HG03378 (cell line): ENCODE data around the gene UGP2.

Experiments
- ATAC-seq: cut with Tn5 transposase; IDR thresholded peaks from one replicate; pipeline ENCODE4 v1.9.1; 2021; ENCODE audit warnings: mild to moderate bottlenecking, moderate library complexity; ENCODE audit not compliant: unreplicated experiment

Gene UGP2

DNA sequence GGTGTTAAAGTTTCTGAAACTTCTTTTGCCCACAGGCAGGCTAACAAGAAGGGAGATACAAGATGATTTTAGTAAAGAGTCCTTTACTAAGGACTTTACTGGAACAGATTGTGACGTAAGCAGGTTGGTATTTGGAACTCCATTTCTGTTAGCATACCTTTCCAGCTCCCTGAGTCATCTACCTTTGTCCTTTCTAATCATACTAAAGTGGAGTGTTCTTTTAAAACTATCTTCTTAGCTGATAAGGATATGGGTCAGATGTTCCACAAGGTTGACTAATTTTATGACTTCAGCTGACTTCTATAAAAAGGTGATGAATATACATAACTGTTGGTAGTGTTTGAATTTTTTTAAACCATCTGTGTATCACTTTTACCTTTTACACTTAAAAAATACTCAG lies 21.1 kb downstream of the UGP2 start:
- no peak for ATAC-seq

GRCh38 chr2:63863707-63864106 lies 22.0 kb downstream of the UGP2 start:
- ATAC-seq, result no peak

DNA sequence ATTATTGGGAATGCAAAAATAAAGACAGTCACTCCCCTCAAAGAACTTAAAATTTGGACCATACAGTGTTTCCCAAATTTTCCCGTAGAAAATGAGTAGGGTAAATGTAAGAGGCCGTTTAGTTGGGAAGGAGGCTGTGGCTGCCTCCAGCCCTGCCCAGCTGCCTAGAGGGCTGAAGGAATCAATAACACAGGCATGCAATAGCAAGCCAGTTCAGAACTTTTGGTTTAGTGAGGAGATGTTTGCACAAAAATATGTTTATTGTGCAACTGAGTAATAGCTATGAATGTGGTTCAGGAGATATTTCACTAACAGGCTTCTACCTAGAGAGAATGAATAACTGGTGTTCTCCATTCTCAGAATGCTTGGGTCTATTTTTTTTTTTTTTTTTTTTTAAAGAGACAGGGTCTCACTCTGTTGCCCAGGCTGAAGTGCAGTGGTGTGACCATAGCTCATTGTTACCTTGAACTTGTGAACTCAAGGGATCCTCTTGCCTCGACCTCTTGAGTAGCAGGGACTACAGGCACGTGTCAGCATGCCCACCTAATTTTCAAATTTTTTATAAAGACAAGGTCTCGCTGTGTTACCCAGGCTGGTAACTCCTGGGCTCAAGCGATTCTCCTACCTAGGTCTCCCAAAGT lies 23.6 kb downstream of the UGP2 start:
- no peak for ATAC-seq

- ATAC-seq, result peak; percentile 56
These were observed 24.5 kb downstream of the UGP2 start for GRCh38 chr2:63866009-63866709.

- ATAC-seq, result no peak
These were observed 29.0 kb downstream of the UGP2 start for GRCh38 chr2:63870679-63871078.

DNA sequence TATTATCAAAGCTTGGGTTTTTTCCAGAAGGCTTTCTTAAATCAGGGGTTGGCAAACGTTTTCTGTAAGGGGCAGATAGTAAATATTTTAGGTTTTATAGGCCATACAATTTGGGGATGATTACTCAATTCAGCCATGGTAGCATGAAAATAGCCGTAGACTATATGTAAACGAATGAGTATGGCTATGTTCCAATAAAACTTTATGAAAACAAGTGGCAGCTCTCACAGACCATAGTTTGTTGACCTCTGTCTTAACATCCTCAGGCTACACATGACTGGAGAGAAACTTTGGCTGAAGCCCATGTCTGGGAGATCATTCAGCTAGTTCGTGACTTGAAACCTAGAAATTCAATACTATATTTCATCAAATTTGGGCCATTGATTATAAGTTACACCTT lies 30.2 kb downstream of the UGP2 start:
- ATAC-seq, result no peak

- ATAC-seq, result no peak
These were observed 31.1 kb downstream of the UGP2 start for GRCh38 chr2:63872571-63873328.

DNA sequence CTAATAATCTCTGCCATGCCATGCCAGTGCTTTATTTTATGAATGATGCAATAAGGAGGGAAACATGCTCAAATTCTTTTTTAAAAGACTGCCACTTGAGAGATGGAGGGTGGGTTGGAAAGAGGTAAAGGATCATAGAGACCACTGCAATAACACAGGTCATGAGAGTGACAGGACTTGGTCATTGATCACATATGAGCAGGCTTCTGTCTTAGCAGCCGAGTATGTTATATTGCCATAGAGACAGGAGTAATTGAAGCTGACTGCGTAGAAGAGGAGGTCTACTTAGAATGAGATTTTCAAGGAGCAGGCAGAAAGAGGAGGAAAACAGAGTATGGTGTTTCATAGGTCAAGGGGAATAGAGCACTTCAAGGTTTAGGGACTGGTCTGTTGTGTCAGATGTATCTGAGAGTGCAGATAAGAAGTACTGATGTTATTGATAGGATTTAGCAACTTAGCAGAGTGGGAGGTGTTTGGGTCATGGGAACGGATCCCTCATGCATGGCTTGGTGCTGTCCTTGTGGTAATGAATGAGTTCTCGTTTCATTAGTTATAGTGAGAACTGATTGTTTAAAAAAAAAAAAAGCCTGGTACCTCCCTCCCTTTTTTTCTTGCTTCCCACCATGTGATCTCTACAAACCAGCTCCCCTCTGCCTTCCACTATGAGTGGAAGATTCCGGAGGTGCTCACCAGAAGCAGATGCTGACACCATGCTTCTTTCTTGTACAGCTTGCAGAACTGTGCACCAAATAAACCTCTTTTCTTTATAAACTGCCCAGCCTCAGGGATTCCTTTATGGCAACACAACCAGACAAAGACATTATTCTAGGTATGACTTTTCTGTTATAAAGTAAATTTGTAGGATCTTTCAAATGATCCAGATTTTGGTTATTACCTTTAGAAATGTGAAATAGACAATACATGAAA lies 32.8 kb downstream of the UGP2 start:
- ATAC-seq, result no peak

GRCh38 chr2:63875131-63875527 lies 33.4 kb downstream of the UGP2 start:
- no peak for ATAC-seq

GRCh38 chr2:63875559-63876245 lies 34.0 kb downstream of the UGP2 start:
- no peak for ATAC-seq

DNA sequence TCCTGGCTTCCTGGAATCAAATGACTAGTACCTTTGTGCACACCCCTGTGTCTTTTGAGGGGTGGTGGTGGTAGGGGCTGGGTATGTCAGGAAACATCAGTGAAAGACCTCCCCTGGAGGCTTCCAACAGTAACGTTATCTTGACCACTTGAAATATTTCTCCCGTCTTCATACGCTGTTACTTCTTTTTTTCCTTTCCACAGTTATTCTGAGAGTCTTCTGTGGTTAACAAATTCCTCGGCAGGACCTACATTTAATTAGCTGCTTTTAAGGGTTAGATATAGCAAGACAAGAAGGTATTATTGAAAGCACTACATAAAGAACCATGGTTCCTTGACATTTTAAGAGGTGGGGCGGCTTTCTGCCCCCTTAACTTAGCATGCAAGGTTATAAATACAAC lies 34.6 kb downstream of the UGP2 start:
- ATAC-seq, result no peak

GRCh38 chr2:63878486-63878885 lies 36.8 kb downstream of the UGP2 start:
- no peak for ATAC-seq

GRCh38 chr2:63879876-63880433 lies 38.3 kb downstream of the UGP2 start:
- no peak for ATAC-seq

DNA sequence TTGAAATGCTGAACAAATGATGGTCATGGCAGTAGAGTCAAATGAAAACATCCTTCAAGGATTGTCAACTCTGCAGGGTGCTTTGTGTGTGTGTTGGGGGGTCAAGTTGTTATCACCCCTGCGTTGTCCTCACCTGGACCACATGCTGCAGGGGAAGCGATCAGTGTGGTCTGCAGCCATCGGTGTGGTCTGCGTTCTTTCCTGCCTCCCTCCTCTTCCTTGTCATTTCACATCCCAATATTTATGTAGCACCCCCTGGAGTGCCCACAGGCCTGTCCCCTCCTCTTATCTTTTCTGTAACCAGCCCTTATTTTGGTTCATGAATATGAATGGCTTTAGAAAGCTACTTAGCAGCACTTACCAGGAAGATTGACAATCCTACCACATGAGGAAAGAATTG lies 38.9 kb downstream of the UGP2 start:
- no peak for ATAC-seq

- ATAC-seq, result no peak
These were observed 39.5 kb downstream of the UGP2 start for GRCh38 chr2:63881205-63881604.

DNA sequence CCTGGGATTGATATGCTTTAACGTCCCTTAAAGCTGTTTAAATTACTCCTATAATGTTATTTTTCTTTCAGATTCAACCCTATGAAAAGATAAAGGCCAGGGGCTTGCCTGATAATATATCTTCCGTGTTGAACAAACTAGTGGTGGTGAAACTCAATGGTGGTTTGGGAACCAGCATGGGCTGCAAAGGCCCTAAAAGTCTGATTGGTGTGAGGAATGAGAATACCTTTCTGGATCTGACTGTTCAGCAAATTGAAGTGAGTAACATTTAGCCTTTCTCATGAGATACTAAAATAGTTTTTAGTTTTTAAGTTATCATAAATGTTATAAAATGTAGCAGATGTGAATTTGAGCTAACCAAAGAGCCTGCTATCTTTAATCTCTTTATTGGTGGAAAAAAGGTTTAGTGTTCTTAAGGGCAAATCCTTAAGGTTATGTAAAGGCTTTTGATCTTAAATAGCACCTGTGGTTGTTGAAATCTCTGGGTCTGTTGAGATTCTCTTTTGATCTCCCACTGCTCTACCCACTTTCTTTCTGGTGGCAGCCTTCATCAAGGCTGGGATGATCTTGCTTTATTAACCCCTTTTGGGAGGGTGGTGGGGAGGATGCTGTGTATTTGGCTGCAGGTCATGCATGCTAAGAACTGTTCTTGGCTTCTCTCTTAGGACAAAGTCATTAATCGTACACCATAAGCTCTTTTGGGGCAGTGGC lies 40.9 kb downstream of the UGP2 start:
- no peak for ATAC-seq

DNA sequence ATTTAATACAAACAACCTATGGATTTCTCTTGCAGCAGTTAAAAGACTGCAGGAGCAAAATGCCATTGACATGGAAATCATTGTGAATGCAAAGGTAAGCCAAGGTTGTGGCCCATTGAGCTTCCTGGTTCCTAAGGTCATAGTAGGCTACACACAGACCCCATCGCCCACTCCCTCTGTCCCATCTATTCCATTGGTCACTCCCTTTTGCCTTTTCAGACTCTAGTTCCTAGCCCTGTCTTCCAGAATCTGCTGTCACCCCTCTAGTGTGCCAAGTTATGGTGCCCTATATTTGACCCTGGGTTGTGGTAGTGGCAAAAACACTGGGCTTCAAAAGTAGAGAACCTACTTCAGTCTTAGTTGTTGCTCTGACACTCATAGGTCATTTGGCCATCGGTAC lies 44.7 kb downstream of the UGP2 start:
- no peak for ATAC-seq

- no peak for ATAC-seq
These were observed 46.4 kb downstream of the UGP2 start for GRCh38 chr2:63888053-63888452.
